Progenitor cell of endocrine pancreas (in vitro differentiated cells): ENCODE results near the gene ART4. TPM values are rescaled to one million over a fixed set of nuclear protein-coding genes. Genes with fewer than 3 reads are reported as not detected.
A peak's percentile ranks its signal among the peaks of the same experiment; 100 is the strongest.

ENCODE experiments used
- DNase-seq: peaks from one replicate; pipeline ENCODE4 v3.0.0; 2021; ENCODE audit warnings: low spot score; ENCODE audit not compliant: unreplicated experiment
- H3K27ac Mint-ChIP-seq: 2 replicates; pipeline ENCODE4 v1.8.0; 2021; ENCODE audit warnings: mild to moderate bottlenecking, moderate library complexity, mixed read lengths
- H3K27me3 Mint-ChIP-seq: 2 replicates; pipeline ENCODE4 v1.8.0; 2021; ENCODE audit warnings: mixed read lengths
- H3K36me3 Mint-ChIP-seq: 2 replicates; pipeline ENCODE4 v1.8.0; 2022; ENCODE audit warnings: mixed read lengths; ENCODE audit not compliant: insufficient read depth
- H3K4me1 Mint-ChIP-seq: 2 replicates; pipeline ENCODE4 v1.8.0; 2021; ENCODE audit warnings: low read depth, mixed read lengths
- H3K4me3 Mint-ChIP-seq: 2 replicates; pipeline ENCODE4 v1.8.0; 2021; ENCODE audit warnings: low read depth, mild to moderate bottlenecking, moderate library complexity, mixed read lengths
- H3K9me3 Mint-ChIP-seq: 2 replicates; pipeline ENCODE4 v1.8.0; 2021; ENCODE audit warnings: low read depth, mixed read lengths
- total RNA-seq: library from RNA; stranded (reverse); gene quantifications from 2 replicates; pipeline ENCODE4 v1.2.1, GENCODE V29; 2021
- TF ChIP-seq, protein P1 (sequence below): fragments of 200-600 bp; sonication (generic); IDR thresholded peaks from one replicate; pipeline ENCODE4 v1.5.0; 2021; ENCODE audit warnings: antibody characterized with exemption, mild to moderate bottlenecking; ENCODE audit not compliant: unreplicated experiment

ART4 gene
- total RNA-seq, 1 donor from 2014 or later = 0.29 TPM

DNA sequence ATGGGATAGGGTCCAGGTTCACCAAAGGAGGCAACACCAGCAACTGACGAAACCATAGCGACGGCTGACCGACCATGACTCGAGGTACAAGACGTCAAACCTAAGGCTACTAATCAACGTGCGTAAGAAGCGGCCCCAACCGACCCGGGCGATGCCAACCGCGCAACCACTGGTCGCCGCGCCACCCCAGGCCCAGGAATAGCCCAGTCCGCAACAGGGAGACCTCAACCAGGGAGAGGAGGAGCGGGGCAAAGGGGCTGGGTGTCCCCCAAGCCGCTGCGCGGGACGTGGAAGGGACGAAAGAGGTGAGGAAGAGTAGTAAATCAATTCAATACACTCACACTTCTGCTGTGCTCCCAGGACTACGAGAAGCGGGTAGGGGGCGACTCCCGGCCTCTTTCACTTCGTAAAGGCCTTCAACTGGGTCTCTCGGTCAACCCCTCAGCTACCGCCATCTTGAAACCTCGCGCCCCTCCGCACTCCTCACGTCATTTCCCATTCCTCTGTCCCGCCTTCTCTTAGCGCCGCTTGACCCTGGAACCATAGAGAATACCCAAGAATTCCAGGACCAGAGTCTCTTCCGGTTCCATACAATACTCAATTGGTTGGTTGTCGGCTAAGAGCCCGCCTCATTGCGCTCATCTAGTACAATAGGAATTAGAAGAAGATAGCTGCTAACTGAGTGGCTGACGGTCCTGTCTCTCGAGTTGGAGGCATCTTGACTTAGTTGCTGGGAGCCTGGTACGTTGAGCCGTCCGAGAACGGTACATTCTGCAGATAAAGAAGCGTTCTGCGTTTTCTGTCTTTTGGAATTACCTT is 40.1 kb downstream of the ART4 start, which contains the start of the genes C12orf60 and WBP11:
C12orf60 (plus strand) TSS at position 660 of the 819 bp plus-strand sequence. CDS start 19,266 bp downstream, outside the sequence.
WBP11 (minus strand) TSS at position 468 of the 819 bp plus-strand sequence. CDS start 2,095 bp downstream, outside the sequence.
- Mint-ChIP-seq H3K36me3 (peaks cover 6% of the 10 kb centered on the region), H3K9me3 (no peaks in the 10 kb centered on the region), H3K27ac (no peak within 1 kb of the TSS), H3K27me3 (no peaks in the 10 kb centered on the region), H3K4me3 (no peak within 1 kb of the TSS), H3K4me1 (peaks cover 16% of the 10 kb centered on the region)
- TF ChIP-seq, protein P1, sequence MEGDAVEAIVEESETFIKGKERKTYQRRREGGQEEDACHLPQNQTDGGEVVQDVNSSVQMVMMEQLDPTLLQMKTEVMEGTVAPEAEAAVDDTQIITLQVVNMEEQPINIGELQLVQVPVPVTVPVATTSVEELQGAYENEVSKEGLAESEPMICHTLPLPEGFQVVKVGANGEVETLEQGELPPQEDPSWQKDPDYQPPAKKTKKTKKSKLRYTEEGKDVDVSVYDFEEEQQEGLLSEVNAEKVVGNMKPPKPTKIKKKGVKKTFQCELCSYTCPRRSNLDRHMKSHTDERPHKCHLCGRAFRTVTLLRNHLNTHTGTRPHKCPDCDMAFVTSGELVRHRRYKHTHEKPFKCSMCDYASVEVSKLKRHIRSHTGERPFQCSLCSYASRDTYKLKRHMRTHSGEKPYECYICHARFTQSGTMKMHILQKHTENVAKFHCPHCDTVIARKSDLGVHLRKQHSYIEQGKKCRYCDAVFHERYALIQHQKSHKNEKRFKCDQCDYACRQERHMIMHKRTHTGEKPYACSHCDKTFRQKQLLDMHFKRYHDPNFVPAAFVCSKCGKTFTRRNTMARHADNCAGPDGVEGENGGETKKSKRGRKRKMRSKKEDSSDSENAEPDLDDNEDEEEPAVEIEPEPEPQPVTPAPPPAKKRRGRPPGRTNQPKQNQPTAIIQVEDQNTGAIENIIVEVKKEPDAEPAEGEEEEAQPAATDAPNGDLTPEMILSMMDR = no peak
- DNase-seq = peak; percentile 88

DNA sequence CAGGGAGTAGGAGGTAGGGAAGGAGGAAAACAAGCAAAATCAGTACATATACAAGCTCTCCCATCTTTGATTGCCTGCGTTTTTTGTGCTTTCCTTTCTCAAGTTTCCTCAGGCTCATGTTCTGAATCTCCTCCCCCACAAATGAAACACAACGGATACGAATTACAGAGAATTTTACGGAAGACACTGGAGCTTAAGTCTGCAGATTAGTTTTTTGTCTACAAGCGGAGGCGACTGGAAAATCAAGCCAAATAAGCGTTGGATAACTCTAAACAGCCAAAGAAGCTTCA is 40.7 kb downstream of the ART4 start:
- peaks cover 16% of the 10 kb centered on the region for H3K4me1 Mint-ChIP-seq
- TF ChIP-seq, protein P1 = no peak
- H3K27me3 Mint-ChIP-seq = no peaks in the 10 kb centered on the region
- no peaks in the 10 kb centered on the region for H3K9me3 Mint-ChIP-seq
- peaks cover 8% of the 10 kb centered on the region for H3K36me3 Mint-ChIP-seq
- H3K27ac Mint-ChIP-seq = no peak overlapping the region
- no peak overlapping the region for H3K4me3 Mint-ChIP-seq
- DNase-seq = no peak

DNA sequence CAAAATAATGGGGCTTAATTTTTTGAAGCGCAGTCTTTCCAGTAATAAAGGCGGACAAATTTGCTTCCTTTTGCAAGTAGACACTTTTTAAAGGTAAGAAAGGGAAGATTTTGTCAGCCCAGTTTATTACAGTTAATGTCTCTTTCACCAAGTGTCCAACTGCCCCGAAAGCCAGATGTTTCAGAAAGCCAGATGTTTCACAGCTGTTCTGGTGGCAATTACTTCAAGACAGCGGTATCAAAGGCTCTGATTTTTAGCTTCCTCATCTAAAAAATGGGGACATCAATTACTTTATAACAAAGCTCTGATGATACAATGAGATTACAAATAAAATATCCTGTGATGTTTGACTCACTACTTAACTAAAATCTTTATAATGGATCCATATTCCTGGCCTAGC is 41.1 kb downstream of the ART4 start:
- no peak for DNase-seq
- peaks cover 11% of the 10 kb centered on the region for H3K36me3 Mint-ChIP-seq
- H3K4me1 Mint-ChIP-seq = peaks cover 16% of the 10 kb centered on the region
- H3K9me3 Mint-ChIP-seq = no peaks in the 10 kb centered on the region
- no peak overlapping the region for H3K27ac Mint-ChIP-seq
- no peaks in the 10 kb centered on the region for H3K27me3 Mint-ChIP-seq
- H3K4me3 Mint-ChIP-seq = no peak overlapping the region
- TF ChIP-seq, protein P1 = no peak

DNA sequence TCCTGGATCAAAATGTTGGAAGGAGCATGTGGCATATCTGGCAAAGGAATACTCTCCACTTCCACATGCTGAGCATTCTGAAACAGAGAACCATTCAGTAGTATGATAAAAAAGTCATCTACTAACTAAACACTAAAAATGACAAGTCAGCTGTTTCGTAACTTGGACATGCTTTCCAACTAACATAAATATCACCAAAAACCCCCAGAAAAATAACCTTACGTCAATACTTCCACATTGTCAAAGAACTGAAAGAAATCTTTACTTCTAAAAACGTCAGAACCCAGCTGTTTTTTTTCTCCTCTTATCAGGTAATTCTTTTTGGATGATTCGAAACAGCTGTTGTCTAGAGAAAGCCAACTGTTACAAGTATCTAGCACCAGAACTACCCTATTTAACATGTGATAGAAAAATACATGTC is 48.3 kb downstream of the ART4 start:
- H3K4me3 Mint-ChIP-seq = no peak overlapping the region
- TF ChIP-seq, protein P1 = no peak
- H3K4me1 Mint-ChIP-seq = no peaks in the 10 kb centered on the region
- no peaks in the 10 kb centered on the region for H3K9me3 Mint-ChIP-seq
- no peaks in the 10 kb centered on the region for H3K27me3 Mint-ChIP-seq
- no peak overlapping the region for H3K27ac Mint-ChIP-seq
- no peak for DNase-seq
- H3K36me3 Mint-ChIP-seq = peaks cover 47% of the 10 kb centered on the region

DNA sequence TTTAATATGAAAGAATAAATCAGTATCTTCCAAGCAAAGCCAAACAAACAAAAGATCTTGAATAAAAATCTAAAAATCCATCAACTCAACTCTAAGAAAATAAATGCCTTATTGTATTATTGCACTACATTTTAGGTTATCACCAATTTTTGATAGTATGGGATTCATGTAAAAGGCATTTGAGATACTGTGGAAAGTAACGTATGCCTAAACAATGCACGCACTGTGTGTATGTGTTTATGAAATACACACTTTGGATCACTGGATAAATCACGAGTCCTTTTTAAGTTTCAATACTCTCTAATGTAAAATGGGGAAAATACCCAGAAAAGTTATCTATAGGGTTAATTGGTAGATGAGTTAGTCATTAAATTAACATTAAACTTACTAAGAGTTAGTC is 57.8 kb downstream of the ART4 start:
- Mint-ChIP-seq H3K4me1 (peaks cover under 1% of the 10 kb centered on the region), H3K4me3 (no peak overlapping the region), H3K27ac (no peak overlapping the region), H3K9me3 (no peaks in the 10 kb centered on the region), H3K36me3 (peaks cover 35% of the 10 kb centered on the region), H3K27me3 (no peaks in the 10 kb centered on the region)
- DNase-seq = no peak
- TF ChIP-seq, protein P1 = no peak
